ENCODE data around the gene GALR3.

DNA sequence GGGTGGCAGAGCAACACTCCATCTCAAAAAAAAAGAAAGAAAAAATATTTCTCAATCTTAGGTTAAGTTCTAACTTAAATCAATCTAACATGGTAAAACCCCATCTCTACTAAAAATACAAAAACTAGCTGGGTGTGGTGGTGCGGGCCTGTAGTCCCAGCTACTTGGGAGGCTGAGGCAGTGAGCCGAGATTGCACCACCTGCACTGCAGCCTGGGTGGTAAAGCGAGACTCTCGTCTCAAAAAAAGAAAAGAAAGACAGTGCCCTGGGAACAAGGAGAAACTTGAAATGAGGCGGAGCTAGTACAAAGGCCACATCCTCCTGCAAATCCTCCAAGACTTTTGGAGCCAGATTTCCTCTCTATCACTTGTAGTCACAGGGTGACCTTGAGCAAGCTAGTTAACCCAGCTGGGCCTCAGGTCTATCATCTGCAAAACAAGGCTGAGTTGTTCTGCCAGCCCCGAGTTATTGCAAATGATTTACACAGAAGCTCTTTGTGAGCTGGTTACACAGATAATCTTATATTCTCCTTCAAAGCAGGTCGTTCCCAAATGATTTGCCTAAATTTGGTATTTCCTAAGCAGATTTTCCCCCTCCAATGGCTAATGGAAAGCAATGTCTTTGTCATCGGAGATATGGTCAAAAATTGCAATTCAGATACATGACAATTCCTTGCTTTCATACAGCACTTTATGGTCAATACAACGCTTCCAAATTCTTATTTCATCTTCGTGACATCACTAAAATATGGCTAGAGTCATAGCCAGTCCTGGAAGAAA lies 19.0 kb downstream of the GALR3 start:
- TF ChIP-seq, protein P1, sequence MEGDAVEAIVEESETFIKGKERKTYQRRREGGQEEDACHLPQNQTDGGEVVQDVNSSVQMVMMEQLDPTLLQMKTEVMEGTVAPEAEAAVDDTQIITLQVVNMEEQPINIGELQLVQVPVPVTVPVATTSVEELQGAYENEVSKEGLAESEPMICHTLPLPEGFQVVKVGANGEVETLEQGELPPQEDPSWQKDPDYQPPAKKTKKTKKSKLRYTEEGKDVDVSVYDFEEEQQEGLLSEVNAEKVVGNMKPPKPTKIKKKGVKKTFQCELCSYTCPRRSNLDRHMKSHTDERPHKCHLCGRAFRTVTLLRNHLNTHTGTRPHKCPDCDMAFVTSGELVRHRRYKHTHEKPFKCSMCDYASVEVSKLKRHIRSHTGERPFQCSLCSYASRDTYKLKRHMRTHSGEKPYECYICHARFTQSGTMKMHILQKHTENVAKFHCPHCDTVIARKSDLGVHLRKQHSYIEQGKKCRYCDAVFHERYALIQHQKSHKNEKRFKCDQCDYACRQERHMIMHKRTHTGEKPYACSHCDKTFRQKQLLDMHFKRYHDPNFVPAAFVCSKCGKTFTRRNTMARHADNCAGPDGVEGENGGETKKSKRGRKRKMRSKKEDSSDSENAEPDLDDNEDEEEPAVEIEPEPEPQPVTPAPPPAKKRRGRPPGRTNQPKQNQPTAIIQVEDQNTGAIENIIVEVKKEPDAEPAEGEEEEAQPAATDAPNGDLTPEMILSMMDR (IDR thresholded peaks at IDR 0.05) = no peak
- TF ChIP-seq POLR2AphosphoS5 (IDR thresholded peaks at IDR 0.05) = no peak

Measured in transverse colon (tissue), 4 donors.